Nasal cavity respiratory epithelium epithelial cell of viscerocranial mucosa (primary cell): Measurements from ENCODE around the gene SERPINB4. TPM values are rescaled to one million over a fixed set of nuclear protein-coding genes. Genes with fewer than 3 reads are reported as not detected.

Experiments
- total RNA-seq: library from RNA; depleted of rRNA; stranded (reverse); fragments of >200 nt; gene quantifications from 2 replicates; pipeline ENCODE4 v1.2.3, GENCODE V29; 2014

SERPINB4 gene
- total RNA-seq = 1.7 and 63.5 TPM in 2 replicates

GRCh38 chr18:63644142-63644541, at the start of gene SERPINB4:
Gene SERPINB4, minus strand, starts transcription at chr18:63644256. Its CDS starts 679 bp downstream, at chr18:63643577.

GRCh38 chr18:63661750-63662149, 17.7 kb upstream of the SERPINB4 start, which contains the start of gene SERPINB3:
Gene SERPINB3, minus strand, starts transcription at chr18:63661893. Its CDS starts 677 bp downstream, at chr18:63661216.

Other genes starting within 250 kb of the SERPINB4 start
- gene VPS4B, start 221.8 kb downstream of the SERPINB4 start, total RNA-seq = 115 and 141 TPM in 2 replicates
- 300 and 470 TPM in 2 replicates for gene SERPINB5, start 167.3 kb downstream of the SERPINB4 start, total RNA-seq
- gene SERPINB12, start 101.9 kb downstream of the SERPINB4 start, total RNA-seq = 0.28 and 0.34 TPM in 2 replicates
- 16.7 and 114 TPM in 2 replicates for gene SERPINB13, start 56.9 kb downstream of the SERPINB4 start, total RNA-seq
- 32.5 and 258 TPM in 2 replicates for gene SERPINB3, start 17.6 kb upstream of the SERPINB4 start, total RNA-seq
- gene SERPINB11, start 58.7 kb upstream of the SERPINB4 start, total RNA-seq = under 0.01 and 0.93 TPM in 2 replicates
- gene SERPINB7, start 131.2 kb upstream of the SERPINB4 start, total RNA-seq = 32.6 and 116 TPM in 2 replicates
- gene SERPINB2, start 243.4 kb upstream of the SERPINB4 start, total RNA-seq = 44.4 and 182 TPM in 2 replicates